Erythroblast (primary cell): ENCODE data around the gene MAGEC1.

Experiments used
- GATA1 ChIP-seq: IDR thresholded peaks from 2 replicates; pipeline ENCODE4 v1.6.1; 2011; ENCODE audit warnings: low read depth, mild to moderate bottlenecking, control low read depth, low read length, moderate library complexity
- POLR2A ChIP-seq: IDR thresholded peaks from 2 replicates; pipeline ENCODE4 v1.6.1; 2011; ENCODE audit warnings: mild to moderate bottlenecking, low read length

- TF ChIP-seq POLR2A, result no peak
- no peak for TF ChIP-seq GATA1
Observed at GRCh38 chrX:141902366-141902765, 1.3 kb upstream of the MAGEC1 start.
